HG03175 (cell line): ENCODE results near the gene ZNF648.
"Not testable (repeated sequence)": the region's sequence is repeated elsewhere in the genome, so short reads cannot be mapped to it uniquely, and the experiment has no call there.

ENCODE experiments used
- ATAC-seq: cut with Tn5 transposase; IDR thresholded peaks from one replicate; pipeline ENCODE4 v1.9.1; 2021; ENCODE audit warnings: mild to moderate bottlenecking, moderate library complexity; ENCODE audit not compliant: unreplicated experiment

The ZNF648 gene

DNA sequence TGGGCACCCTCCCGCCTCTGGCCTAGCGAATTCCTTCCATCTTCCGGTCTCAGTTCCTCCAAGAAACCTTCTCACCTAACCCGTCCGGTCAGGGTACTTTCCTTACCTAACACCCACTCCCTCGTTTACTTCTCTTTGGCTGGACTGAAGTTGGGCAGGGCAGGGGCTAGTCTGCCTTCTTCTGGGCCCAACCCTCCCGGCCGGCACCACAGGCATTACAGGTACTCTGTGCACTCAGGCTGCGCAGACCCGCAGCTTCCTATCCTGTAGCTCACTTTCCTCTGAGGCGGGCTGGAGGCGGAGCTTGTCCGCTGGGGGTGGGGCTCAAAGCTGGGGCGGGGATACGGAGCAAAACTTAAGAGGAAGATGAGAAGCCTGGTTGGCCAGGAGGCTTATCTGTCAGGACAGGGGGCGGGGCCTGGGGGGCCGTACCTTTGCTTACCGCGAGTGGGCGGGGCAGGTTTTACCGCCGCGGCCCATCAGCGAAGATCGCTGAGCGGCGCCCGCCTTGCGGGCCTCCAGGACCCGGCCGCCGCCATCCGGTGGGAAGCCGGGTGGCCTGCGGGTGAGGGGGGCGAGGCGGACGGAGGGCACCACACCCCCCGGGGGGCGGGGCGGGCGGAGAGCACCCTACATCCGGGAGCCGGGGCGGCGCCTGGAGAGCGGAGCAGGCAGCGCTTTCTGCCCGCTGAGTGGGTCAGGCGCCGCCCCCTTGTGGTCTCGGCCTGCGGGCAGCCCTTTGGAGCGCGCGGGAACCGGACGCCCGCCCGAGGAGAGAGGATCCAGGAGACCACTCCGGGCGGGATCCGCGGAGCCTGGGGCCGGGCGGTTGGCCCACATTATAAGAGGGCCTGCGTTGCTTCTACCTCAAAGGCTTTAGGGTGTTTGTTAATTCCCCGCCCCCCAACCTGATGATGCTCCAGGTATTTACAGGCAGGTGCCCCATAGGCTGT lies 31.9 kb downstream of the ZNF648 start:
- ATAC-seq, result peak; percentile 93

DNA sequence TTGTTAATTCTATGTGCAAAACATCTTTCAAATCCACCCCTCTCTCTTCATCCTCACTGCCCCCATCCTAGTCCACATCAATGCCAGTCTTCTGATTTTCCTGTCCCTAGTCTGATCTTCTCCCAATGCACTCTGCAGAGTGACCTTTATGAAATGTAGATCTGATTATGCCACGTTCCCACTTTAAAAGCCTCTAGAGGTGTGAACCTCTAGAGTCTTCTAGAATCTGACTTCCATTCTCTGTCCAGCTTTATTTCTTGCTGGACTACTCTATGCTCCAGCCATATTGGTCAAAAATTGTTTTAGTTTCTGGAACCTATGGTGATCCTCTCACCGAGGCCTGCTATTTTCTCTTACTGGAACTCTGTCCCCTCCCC lies 32.5 kb downstream of the ZNF648 start:
- no peak for ATAC-seq

- no peak for ATAC-seq
Measured at GRCh38 chr1:182015360-182015759, 46.2 kb downstream of the ZNF648 start.

DNA sequence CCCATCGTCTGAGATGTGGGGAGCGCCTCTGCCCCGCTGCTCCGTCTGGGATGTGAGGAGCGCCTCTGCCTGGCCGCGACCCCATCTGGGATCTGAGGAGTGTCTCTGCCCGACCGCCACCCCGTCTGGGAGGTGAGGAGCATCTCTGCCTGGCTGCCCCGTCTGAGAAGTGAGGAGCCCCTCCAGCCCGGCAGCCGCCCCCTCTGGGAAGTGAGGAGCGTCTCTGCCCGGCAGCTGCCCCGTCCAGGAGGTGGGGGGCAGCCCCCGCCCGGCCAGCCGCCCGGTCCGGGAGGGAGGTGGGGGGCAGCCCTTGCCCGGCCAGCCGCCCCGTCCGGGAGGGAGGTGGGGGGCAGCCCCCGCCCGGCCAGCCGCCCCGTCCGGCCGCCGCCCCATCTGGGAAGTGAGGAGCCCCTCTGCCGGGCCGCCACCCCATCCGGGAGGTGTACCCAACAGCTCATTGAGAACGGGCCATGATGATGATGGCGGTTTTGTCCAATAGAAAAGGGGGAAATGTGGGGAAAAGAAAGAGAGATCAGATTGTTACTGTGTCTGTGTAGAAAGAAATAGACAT lies 50.6 kb downstream of the ZNF648 start:
- not testable (repeated sequence) for ATAC-seq

DNA sequence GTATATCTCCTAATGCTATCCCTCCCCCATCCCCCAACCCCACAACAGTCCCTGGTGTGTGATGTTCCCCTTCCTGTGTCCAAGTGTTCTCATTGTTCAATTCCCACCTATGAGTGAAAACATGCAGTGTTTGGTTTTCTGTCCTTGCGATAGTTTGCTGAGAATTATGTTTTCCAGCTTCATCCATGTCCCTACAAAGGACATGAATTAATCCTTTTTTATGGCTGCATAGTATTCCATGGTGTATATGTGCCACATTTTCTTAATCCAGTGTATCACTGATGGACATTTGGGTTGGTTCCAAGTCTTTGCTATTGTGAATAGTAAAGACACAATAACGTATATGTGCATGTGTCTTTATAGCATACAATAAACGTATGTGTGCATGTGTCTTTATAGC lies 56.1 kb downstream of the ZNF648 start:
- not testable (repeated sequence) for ATAC-seq

DNA sequence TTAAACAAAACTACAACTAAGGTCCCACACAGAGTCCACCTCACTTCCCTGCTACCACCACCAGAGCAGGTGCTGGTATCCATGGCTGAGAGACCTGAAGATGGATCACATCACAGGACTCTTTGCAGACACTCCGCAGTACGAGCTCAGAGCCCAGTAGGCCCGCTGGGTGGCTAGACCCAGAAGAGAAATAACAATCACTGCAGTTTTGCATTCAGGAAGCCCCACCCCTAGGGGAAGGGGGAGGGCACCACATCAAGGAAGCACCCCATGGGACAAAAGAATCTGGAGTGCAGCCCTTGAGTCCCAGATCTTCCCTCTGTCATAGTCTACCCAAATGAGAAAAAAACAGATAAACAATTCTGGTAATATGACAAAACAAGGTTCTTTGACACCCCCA lies 56.9 kb downstream of the ZNF648 start:
- no peak for ATAC-seq
